KMS-11 (cell line): ENCODE data around the gene NUP54.

Experiments
- H2AFZ ChIP-seq: fragments of 200-600 bp; sonication (generic); 2 replicates; pipeline ENCODE4 v1.6.1; 2016; ENCODE audit warnings: antibody characterized with exemption, mixed run types, low read depth
- H3K27ac ChIP-seq: fragments of 200-600 bp; sonication (generic); 2 replicates; pipeline ENCODE4 v1.6.1; 2016; ENCODE audit warnings: mild to moderate bottlenecking, mixed run types
- H3K27me3 ChIP-seq: fragments of 200-600 bp; sonication (generic); 2 replicates; pipeline ENCODE4 v1.6.1; 2017; ENCODE audit warnings: mild to moderate bottlenecking, low read depth, mixed run types, moderate library complexity; ENCODE audit not compliant: insufficient read depth
- H3K36me3 ChIP-seq: fragments of 200-600 bp; sonication (generic); 2 replicates; pipeline ENCODE4 v1.6.1; 2017; ENCODE audit warnings: mild to moderate bottlenecking, mixed run types; ENCODE audit not compliant: insufficient read depth
- H3K4me1 ChIP-seq: fragments of 200-600 bp; sonication (generic); 2 replicates; pipeline ENCODE4 v1.6.1; 2016; ENCODE audit warnings: mild to moderate bottlenecking, low read depth, mixed run types; ENCODE audit not compliant: poor library complexity, severe bottlenecking
- H3K4me2 ChIP-seq: fragments of 200-600 bp; sonication (generic); 2 replicates; pipeline ENCODE4 v1.7.0; 2016; ENCODE audit warnings: mild to moderate bottlenecking, mixed run types
- H3K4me3 ChIP-seq: fragments of 200-600 bp; sonication (generic); IDR thresholded peaks from 2 replicates; pipeline ENCODE4 v1.6.1; 2017; ENCODE audit warnings: low read depth, low read length, mixed read lengths; ENCODE audit not compliant: insufficient read depth
- H3K79me2 ChIP-seq: fragments of 200-600 bp; sonication (generic); 2 replicates; pipeline ENCODE4 v1.6.1; 2016; ENCODE audit warnings: low read depth, mixed run types; ENCODE audit not compliant: insufficient read depth
- H3K9ac ChIP-seq: fragments of 200-600 bp; sonication (generic); 2 replicates; pipeline ENCODE4 v1.6.1; 2016; ENCODE audit warnings: mild to moderate bottlenecking, mixed run types
- H4K20me1 ChIP-seq: fragments of 200-600 bp; sonication (generic); 2 replicates; pipeline ENCODE4 v1.6.1; 2016; ENCODE audit warnings: mild to moderate bottlenecking, mixed run types; ENCODE audit not compliant: insufficient read depth
- TF ChIP-seq, protein P1 (sequence below): fragments of 200-600 bp; sonication (generic); conservative IDR thresholded peaks from 2 replicates; pipeline ENCODE4 v1.6.1; 2017; ENCODE audit warnings: low read depth, mild to moderate bottlenecking, antibody characterized with exemption, low read length, moderate library complexity, mixed read lengths

The NUP54 gene

DNA sequence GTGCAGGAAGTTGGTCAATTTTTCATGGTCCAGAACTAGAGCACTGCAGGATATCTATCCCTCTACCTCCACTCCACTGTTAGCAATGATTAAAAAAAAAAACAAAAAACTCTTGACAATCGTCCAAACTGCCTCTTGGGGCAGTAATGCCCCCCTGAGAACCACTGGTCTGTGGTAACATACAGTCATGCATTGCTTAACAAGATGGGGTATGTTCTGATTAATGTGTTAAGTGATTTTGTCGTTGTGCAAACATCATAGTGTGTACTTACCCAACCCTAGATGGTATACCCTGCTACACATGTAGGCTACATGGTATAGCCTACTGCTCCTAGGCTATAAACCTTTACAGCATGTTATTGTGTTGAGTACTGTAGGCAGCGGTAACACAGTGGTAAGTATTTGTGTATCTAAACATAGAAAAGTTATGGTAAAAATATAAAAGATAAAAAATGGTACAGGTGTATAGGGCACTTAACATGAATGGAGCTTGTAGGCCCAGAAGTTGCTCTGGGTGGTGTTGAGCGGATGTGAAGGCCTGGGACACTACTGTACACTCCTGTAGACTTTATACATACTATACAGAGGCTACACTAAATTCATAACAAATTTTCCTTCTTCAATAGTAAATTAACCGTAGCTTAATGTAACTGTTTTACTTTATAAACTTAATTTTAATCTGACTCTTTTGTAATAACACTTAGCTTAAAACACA, 39.6 kb downstream of the NUP54 start:
- no peaks in the 10 kb centered on the region for H3K79me2 ChIP-seq
- no peaks in the 10 kb centered on the region for H3K36me3 ChIP-seq
- no peak overlapping the region for H3K9ac ChIP-seq
- no peak overlapping the region for H3K4me2 ChIP-seq
- H3K27me3 ChIP-seq: no peaks in the 10 kb centered on the region
- H3K27ac ChIP-seq: no peak overlapping the region
- TF ChIP-seq, protein P1, sequence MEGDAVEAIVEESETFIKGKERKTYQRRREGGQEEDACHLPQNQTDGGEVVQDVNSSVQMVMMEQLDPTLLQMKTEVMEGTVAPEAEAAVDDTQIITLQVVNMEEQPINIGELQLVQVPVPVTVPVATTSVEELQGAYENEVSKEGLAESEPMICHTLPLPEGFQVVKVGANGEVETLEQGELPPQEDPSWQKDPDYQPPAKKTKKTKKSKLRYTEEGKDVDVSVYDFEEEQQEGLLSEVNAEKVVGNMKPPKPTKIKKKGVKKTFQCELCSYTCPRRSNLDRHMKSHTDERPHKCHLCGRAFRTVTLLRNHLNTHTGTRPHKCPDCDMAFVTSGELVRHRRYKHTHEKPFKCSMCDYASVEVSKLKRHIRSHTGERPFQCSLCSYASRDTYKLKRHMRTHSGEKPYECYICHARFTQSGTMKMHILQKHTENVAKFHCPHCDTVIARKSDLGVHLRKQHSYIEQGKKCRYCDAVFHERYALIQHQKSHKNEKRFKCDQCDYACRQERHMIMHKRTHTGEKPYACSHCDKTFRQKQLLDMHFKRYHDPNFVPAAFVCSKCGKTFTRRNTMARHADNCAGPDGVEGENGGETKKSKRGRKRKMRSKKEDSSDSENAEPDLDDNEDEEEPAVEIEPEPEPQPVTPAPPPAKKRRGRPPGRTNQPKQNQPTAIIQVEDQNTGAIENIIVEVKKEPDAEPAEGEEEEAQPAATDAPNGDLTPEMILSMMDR: peak; percentile 33; the same call in 1 of the 2 replicates
- no peaks in the 10 kb centered on the region for H3K4me1 ChIP-seq
- H2AFZ ChIP-seq: no peak overlapping the region
- H3K4me3 ChIP-seq: no peak overlapping the region
- no peaks in the 10 kb centered on the region for H4K20me1 ChIP-seq

DNA sequence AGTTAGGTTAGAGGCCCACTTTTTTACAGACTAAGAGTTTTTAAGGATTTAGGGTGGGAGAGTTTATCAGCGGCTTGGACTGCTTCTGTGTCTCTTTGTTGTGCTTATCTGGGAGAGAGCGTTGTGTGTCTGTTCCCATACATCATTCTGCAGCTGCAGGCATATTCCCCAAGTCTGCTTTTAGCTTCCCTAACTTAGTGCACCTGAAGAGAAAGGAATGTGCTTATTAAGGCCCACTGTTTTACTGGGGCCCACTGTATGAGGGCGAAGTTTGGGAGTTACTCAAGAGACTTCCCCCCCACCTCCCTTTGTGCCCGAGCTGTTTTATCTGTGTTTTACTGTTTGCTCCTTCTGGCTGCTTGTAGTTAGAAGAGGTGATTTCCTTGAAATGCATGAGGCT, 41.8 kb downstream of the NUP54 start:
- Histone ChIP-seq H3K4me1 (no peaks in the 10 kb centered on the region), H3K9ac (no peak overlapping the region), H3K4me3 (no peak overlapping the region), H2AFZ (no peak overlapping the region), H3K27ac (no peak overlapping the region), H3K79me2 (no peaks in the 10 kb centered on the region), H3K27me3 (no peaks in the 10 kb centered on the region), H3K36me3 (no peaks in the 10 kb centered on the region), H3K4me2 (no peak overlapping the region), H4K20me1 (no peaks in the 10 kb centered on the region)
- TF ChIP-seq, protein P1: no peak

DNA sequence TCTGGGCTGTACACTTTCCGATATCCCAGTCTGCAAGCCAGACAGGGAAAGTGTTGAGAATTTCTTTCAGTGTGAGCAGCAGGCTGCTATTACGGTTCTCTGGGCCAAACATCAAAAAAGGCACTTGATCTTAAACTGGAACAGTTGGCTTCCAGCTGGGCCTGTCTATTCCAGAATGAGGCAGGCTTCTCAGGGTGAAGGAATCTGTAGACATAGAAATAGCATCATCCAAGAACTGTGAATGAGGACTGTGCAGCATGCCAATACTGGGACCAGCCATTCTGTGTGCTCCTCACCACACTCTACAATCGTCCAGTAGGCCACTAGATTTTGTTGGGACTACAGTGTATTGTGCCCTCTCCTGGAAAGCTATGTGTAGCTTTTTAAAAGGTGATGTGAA, 42.5 kb downstream of the NUP54 start:
- TF ChIP-seq, protein P1: no peak
- no peak overlapping the region for H3K27ac ChIP-seq
- no peaks in the 10 kb centered on the region for H3K27me3 ChIP-seq
- H3K4me2 ChIP-seq: no peak overlapping the region
- no peak overlapping the region for H2AFZ ChIP-seq
- no peaks in the 10 kb centered on the region for H4K20me1 ChIP-seq
- H3K36me3 ChIP-seq: no peaks in the 10 kb centered on the region
- H3K4me3 ChIP-seq: no peak overlapping the region
- no peaks in the 10 kb centered on the region for H3K4me1 ChIP-seq
- no peaks in the 10 kb centered on the region for H3K79me2 ChIP-seq
- H3K9ac ChIP-seq: no peak overlapping the region

DNA sequence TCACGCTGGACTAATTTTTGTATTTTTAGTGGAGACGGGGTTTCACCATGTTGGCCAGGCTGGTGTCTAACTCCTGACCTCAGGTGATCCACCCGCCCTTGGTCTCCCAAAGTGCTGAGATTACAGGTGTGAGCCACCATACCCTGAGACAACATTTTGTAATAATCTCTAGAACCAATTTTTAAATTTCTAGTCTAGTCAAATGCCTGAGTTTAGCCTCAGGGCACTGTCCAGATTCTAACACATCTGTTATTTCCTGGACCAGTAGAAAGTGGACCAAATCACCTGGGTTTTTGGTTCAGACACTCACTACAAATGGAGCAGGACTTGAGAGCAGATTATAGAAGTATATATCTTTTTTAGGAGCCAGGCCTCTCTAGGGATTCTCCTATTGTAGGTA, 52.1 kb downstream of the NUP54 start:
- no peak overlapping the region for H2AFZ ChIP-seq
- H3K4me2 ChIP-seq: no peak overlapping the region
- no peaks in the 10 kb centered on the region for H4K20me1 ChIP-seq
- no peak overlapping the region for H3K9ac ChIP-seq
- H3K4me3 ChIP-seq: no peak overlapping the region
- TF ChIP-seq, protein P1: no peak
- H3K4me1 ChIP-seq: no peaks in the 10 kb centered on the region
- H3K79me2 ChIP-seq: no peaks in the 10 kb centered on the region
- no peak overlapping the region for H3K27ac ChIP-seq
- no peaks in the 10 kb centered on the region for H3K27me3 ChIP-seq
- H3K36me3 ChIP-seq: no peaks in the 10 kb centered on the region
